Fibroblast of lung (primary cell): Measurements from ENCODE around the gene OLFML1. TPM values are rescaled to one million over a fixed set of nuclear protein-coding genes. Genes with fewer than 3 reads are reported as not detected.
"Not testable (repeated sequence)": the region's sequence is repeated elsewhere in the genome, so short reads cannot be mapped to it uniquely, and the experiment has no call there.

ENCODE experiments used
- DNase-seq, 2 donors: peaks; one replicate each; pipeline versions ENCODE4 v3.0.0 to v3.0.0-alpha.2; 2010; ENCODE audit warnings: low read depth in 2 of 2
- H2AFZ ChIP-seq: 2 replicates; pipeline ENCODE4 v1.5.1; 2012; ENCODE audit warnings: low read length, control low read depth, inconsistent platforms
- H3K27ac ChIP-seq: 2 replicates; pipeline ENCODE4 v1.5.1; 2011; ENCODE audit warnings: low read length, control low read depth; ENCODE audit not compliant: insufficient read depth
- H3K27me3 ChIP-seq: 2 replicates; pipeline ENCODE4 v1.5.1; 2011; ENCODE audit warnings: mild to moderate bottlenecking, low read length; ENCODE audit not compliant: control insufficient read depth, insufficient read depth
- H3K36me3 ChIP-seq: 2 replicates; pipeline ENCODE4 v1.5.1; 2011; ENCODE audit warnings: low read length; ENCODE audit not compliant: control insufficient read depth, insufficient read depth
- H3K4me1 ChIP-seq: 2 replicates; pipeline ENCODE4 v1.5.1; 2011; ENCODE audit warnings: low read length; ENCODE audit not compliant: control insufficient read depth, insufficient read depth; ENCODE audit errors: extremely low read depth
- H3K4me2 ChIP-seq: 2 replicates; pipeline ENCODE4 v1.5.1; 2011; ENCODE audit warnings: low read length, control low read depth; ENCODE audit not compliant: insufficient read depth; ENCODE audit errors: extremely low read depth
- H3K4me3 ChIP-seq, 4 experiments: fragments of 200-600 bp in 1 of 4; sonication (generic) in 1 of 4; replicated peaks in 1 of 4; 2 replicates each; pipeline ENCODE4 v1.5.1; 2011 to 2016; ENCODE audit warnings: low read length in 4 of 4, low read depth in 3 of 4, mild to moderate bottlenecking in 3 of 4, control low read depth in 2 of 4, inconsistent platforms in 1 of 4, mixed read lengths in 1 of 4; ENCODE audit not compliant: insufficient read depth in 1 of 4; ENCODE audit errors: control extremely low read depth in 1 of 4
- H3K79me2 ChIP-seq: 2 replicates; pipeline ENCODE4 v1.5.1; 2012; ENCODE audit warnings: mild to moderate bottlenecking, low read length, inconsistent platforms; ENCODE audit not compliant: control insufficient read depth, insufficient read depth
- H3K9ac ChIP-seq: 2 replicates; pipeline ENCODE4 v1.5.1; 2011; ENCODE audit warnings: mild to moderate bottlenecking, low read length, control low read depth; ENCODE audit not compliant: insufficient read depth
- H3K9me3 ChIP-seq: 2 replicates; pipeline ENCODE4 v1.5.1; 2012; ENCODE audit warnings: low read depth, low read length; ENCODE audit not compliant: control insufficient read depth, insufficient read depth
- H4K20me1 ChIP-seq: 2 replicates; pipeline ENCODE4 v1.5.1; 2011; ENCODE audit warnings: low read length; ENCODE audit not compliant: control insufficient read depth, insufficient read depth; ENCODE audit errors: extremely low read depth
- CTCF ChIP-seq, 2 donors: IDR thresholded peaks in 1 of 2; conservative IDR thresholded peaks in 1 of 2; 1 replicate in 1 of 2; 2 replicates in 1 of 2; pipeline ENCODE4 v1.5.1; 2011 to 2012; ENCODE audit warnings: low read length in 2 of 2, control low read depth in 1 of 2, inconsistent platforms in 1 of 2, low read depth in 1 of 2, mild to moderate bottlenecking in 1 of 2
- EZH2 ChIP-seq: IDR thresholded peaks from 2 replicates; pipeline ENCODE4 v1.5.1; 2012; ENCODE audit warnings: low read length, control low read depth, mild to moderate bottlenecking; ENCODE audit errors: missing control alignments
- polyA plus RNA-seq, 2 donors: library from polyadenylated mRNA; depleted of rRNA in 1 of 2; stranded (reverse) in 1 of 2; unstranded in 1 of 2; fragments of >200 nt; gene quantifications; 2 replicates each; pipeline ENCODE4 v1.2.1, GENCODE V29; 2011 to 2012; ENCODE audit warnings: missing spikeins in 1 of 2
- total RNA-seq: library from RNA; depleted of rRNA; stranded (reverse); fragments of >200 nt; gene quantifications from 2 replicates; pipeline ENCODE4 v1.2.1, GENCODE V29; 2014

Gene OLFML1
- total and polyA plus RNA-seq, 2 donors (not counting 1 experiment from before 2014, with no cell fraction given), result 22.8 to 183 TPM

DNA sequence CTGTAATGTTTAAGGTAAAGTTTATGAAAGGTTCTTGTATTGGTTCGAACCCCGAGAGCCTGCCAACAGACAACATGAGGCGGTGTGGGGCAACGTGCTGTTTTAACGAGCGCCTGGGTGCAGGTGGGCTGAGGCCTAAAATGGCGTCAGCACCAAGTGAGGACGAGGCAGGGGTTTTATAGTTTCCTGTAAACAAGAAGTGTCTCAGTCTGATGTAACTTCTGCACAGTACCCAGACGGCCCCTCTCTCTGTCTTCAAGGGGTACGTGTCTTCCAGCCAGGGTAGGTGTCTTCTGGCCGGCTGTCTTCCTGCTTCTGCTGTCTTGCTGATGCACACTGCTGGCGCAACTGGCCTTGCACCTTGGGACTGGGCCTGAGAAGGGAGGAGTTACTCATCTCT, 31.2 kb downstream of the OLFML1 start:
- Histone ChIP-seq H3K27me3 (peaks cover 4% of the 10 kb centered on the region), H3K9ac (no peak overlapping the region), H3K79me2 (no peaks in the 10 kb centered on the region), H3K27ac (no peak overlapping the region), H3K9me3 (no peaks in the 10 kb centered on the region), H3K4me2 (no peak overlapping the region), H2AFZ (no peak overlapping the region), H3K36me3 (no peaks in the 10 kb centered on the region), H4K20me1 (no peaks in the 10 kb centered on the region), H3K4me1 (peaks cover 2% of the 10 kb centered on the region), H3K4me3 (no peak overlapping the region)
- TF ChIP-seq CTCF (conservative IDR thresholded peaks at IDR 0.05 in 1 of 2, IDR thresholded peaks at IDR 0.05 in 1 of 2; ENCODE audit: low read depth in 1 of 2, low read length in 2 of 2) (no peak), EZH2 (no peak)
- DNase-seq, result no peak

GRCh38 chr11:7517743-7518142, 32.4 kb downstream of the OLFML1 start:
- not testable (repeated sequence) for H4K20me1 ChIP-seq, H2AFZ ChIP-seq, H3K9me3 ChIP-seq, H3K4me1 ChIP-seq, H3K4me3 ChIP-seq, H3K27me3 ChIP-seq, H3K36me3 ChIP-seq, H3K79me2 ChIP-seq, DNase-seq, H3K9ac ChIP-seq, H3K27ac ChIP-seq, H3K4me2 ChIP-seq

- no peaks in the 10 kb centered on the region for H3K79me2 ChIP-seq
- H3K4me1 ChIP-seq, result peaks cover 2% of the 10 kb centered on the region
- TF ChIP-seq EZH2, result no peak
- TF ChIP-seq CTCF (conservative IDR thresholded peaks at IDR 0.05 in 1 of 2, IDR thresholded peaks at IDR 0.05 in 1 of 2; ENCODE audit: low read depth in 1 of 2, low read length in 2 of 2), result no peak
- no peaks in the 10 kb centered on the region for H3K9me3 ChIP-seq
- H3K36me3 ChIP-seq, result no peaks in the 10 kb centered on the region
- no peak overlapping the region for H3K4me2 ChIP-seq
- no peaks in the 10 kb centered on the region for H4K20me1 ChIP-seq
- no peak overlapping the region for H3K27ac ChIP-seq
- DNase-seq, result no peak
- no peak overlapping the region for H3K4me3 ChIP-seq
- peaks cover 4% of the 10 kb centered on the region for H3K27me3 ChIP-seq
- no peak overlapping the region for H3K9ac ChIP-seq
- H2AFZ ChIP-seq, result no peak overlapping the region
These were observed 33.7 kb downstream of the OLFML1 start for GRCh38 chr11:7518811-7519562.
